HEK293 (cell line): ENCODE data around the gene IL17D.

Experiments
- CTCF ChIA-PET: fragments of 350-600 bp; formaldehyde crosslinking; extraction: SDS; loops from one replicate; lab custom pipeline; 2021; ENCODE audit warnings: antibody characterized with exemption; lab: Yijun Ruan, JAX
- POLR2A ChIA-PET: fragments of 300-600 bp; formaldehyde crosslinking; extraction: SDS; loops from one replicate; lab custom pipeline; 2020; ENCODE audit warnings: antibody characterized with exemption, inconsistent platforms; lab: Yijun Ruan, JAX
- H3K27ac ChIP-seq: fragments of 200-500 bp; sonication (Bioruptor generic); 2 replicates; pipeline ENCODE4 v1.5.1; 2014; ENCODE audit warnings: low read depth, low read length, control low read depth, inconsistent platforms; ENCODE audit errors: extremely low read depth
- H3K36me3 ChIP-seq, 2 experiments: fragments of 200-500 bp in 1 of 2; sonication (Bioruptor generic) in 1 of 2; 1 replicate in 1 of 2; 2 replicates in 1 of 2; pipeline ENCODE4 v1.5.1; 2014 to 2017; ENCODE audit warnings: inconsistent platforms in 2 of 2, low read length in 2 of 2; ENCODE audit not compliant: control insufficient read depth in 2 of 2, insufficient read depth in 1 of 2
- H3K4me1 ChIP-seq: fragments of 200-500 bp; sonication (Bioruptor generic); 2 replicates; pipeline ENCODE4 v1.5.1; 2014; ENCODE audit warnings: mild to moderate bottlenecking, low read length, inconsistent platforms; ENCODE audit not compliant: control insufficient read depth, insufficient read depth
- H3K4me3 ChIP-seq: 2 replicates; pipeline ENCODE4 v1.5.1; 2011; ENCODE audit warnings: low read depth, mild to moderate bottlenecking, control low read depth, low read length, moderate library complexity
- H3K9me3 ChIP-seq: fragments of 200-500 bp; sonication (Bioruptor generic); 2 replicates; pipeline ENCODE4 v1.5.1; 2014; ENCODE audit warnings: low read depth, low read length, inconsistent platforms; ENCODE audit not compliant: control insufficient read depth, insufficient read depth
- KLF1 ChIP-seq: fragments of 450-650 bp; formaldehyde crosslinking; IDR thresholded peaks from 2 replicates; pipeline ENCODE4 v1.5.1; 2016; ENCODE audit warnings: missing biosample characterization, missing genetic modification characterization
- KLF10 ChIP-seq: fragments of 450-650 bp; IDR thresholded peaks from 2 replicates; pipeline ENCODE4 v1.5.1; 2018; ENCODE audit warnings: missing biosample characterization, mild to moderate bottlenecking, missing genetic modification characterization
- SCRT2 ChIP-seq: fragments of 450-650 bp; formaldehyde crosslinking; IDR thresholded peaks from 2 replicates; pipeline ENCODE4 v1.5.1; 2016; ENCODE audit warnings: missing biosample characterization, missing genetic modification characterization
- ZIC2 ChIP-seq: fragments of 450-650 bp; formaldehyde crosslinking; IDR thresholded peaks from 2 replicates; pipeline ENCODE4 v1.5.1; 2016; ENCODE audit warnings: missing biosample characterization, missing genetic modification characterization
- ZNF266 ChIP-seq: fragments of 450-650 bp; formaldehyde crosslinking; IDR thresholded peaks from 2 replicates; pipeline ENCODE4 v1.5.1; 2016; ENCODE audit warnings: missing biosample characterization, missing genetic modification characterization, low read depth
- ZNF549 ChIP-seq: fragments of 450-650 bp; IDR thresholded peaks from 2 replicates; pipeline ENCODE4 v1.5.1; 2018; ENCODE audit warnings: missing biosample characterization, missing genetic modification characterization, mild to moderate bottlenecking, inconsistent platforms, moderate library complexity
- ZNF560 ChIP-seq: fragments of 450-650 bp; formaldehyde crosslinking; IDR thresholded peaks from 2 replicates; pipeline ENCODE4 v1.5.1; 2017; ENCODE audit warnings: missing biosample characterization, missing genetic modification characterization, borderline replicate concordance
- ZNF660 ChIP-seq: fragments of 450-650 bp; IDR thresholded peaks from 2 replicates; pipeline ENCODE4 v1.5.1; 2018; ENCODE audit warnings: missing biosample characterization, mild to moderate bottlenecking, missing genetic modification characterization
- ZNF776 ChIP-seq: fragments of 450-650 bp; formaldehyde crosslinking; IDR thresholded peaks from 2 replicates; pipeline ENCODE4 v1.5.0; 2017; ENCODE audit warnings: missing biosample characterization, missing genetic modification characterization, borderline replicate concordance
- TF ChIP-seq, protein P1 (sequence below): fragments of 450-650 bp; formaldehyde crosslinking; IDR thresholded peaks from 2 replicates; pipeline ENCODE4 v1.5.1; 2016; ENCODE audit warnings: missing biosample characterization, missing genetic modification characterization
- TF ChIP-seq, protein P2 (sequence below): fragments of 450-650 bp; formaldehyde crosslinking; conservative IDR thresholded peaks from 2 replicates; pipeline ENCODE4 v1.5.1; 2016; ENCODE audit warnings: low read depth, missing biosample characterization, missing genetic modification characterization
- TF ChIP-seq, protein P3 (sequence below): fragments of 450-650 bp; formaldehyde crosslinking; IDR thresholded peaks from 2 replicates; pipeline ENCODE4 v1.5.1; 2016; ENCODE audit warnings: missing biosample characterization, missing genetic modification characterization

Gene IL17D

DNA sequence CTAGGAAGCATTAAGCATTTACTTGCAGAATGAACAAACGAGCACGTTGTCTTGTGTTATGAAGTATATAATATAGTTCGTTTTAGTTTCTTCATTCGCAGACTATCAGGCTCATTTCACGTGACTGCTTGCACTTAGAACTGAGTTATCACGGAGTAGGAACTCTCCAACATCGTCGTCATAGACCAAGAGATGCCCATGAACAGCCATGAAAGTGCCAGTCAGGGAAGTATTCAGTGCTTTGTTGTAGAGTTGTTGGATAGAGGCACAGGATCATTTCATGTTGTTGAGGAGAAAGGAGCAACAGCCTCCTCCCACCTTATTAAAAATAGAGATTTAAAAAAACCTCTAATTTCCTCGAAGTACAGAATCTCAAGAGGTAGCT is 977 bp upstream of the IL17D start:
- POLR2A ChIA-PET = no interaction called here
- Histone ChIP-seq H3K4me1 (peaks cover 5% of the 10 kb centered on the region), H3K9me3 (no peaks in the 10 kb centered on the region), H3K36me3 (no peaks in the 10 kb centered on the region), H3K27ac (no peak overlapping the region; the same call in 1 of the 2 replicates), H3K4me3 (peak overlapping the region; percentile 50)
- CTCF ChIA-PET = interaction anchor here (0.7 to 1.0 kb wide), 2 partner anchors 20 to 117 kb away, joined by 3 to 4 read pairs; no protein-coding TSS in a partner anchor
- no peak for TF ChIP-seq ZNF266 (tag by site-specific recombination)
- TF ChIP-seq, protein P1, sequence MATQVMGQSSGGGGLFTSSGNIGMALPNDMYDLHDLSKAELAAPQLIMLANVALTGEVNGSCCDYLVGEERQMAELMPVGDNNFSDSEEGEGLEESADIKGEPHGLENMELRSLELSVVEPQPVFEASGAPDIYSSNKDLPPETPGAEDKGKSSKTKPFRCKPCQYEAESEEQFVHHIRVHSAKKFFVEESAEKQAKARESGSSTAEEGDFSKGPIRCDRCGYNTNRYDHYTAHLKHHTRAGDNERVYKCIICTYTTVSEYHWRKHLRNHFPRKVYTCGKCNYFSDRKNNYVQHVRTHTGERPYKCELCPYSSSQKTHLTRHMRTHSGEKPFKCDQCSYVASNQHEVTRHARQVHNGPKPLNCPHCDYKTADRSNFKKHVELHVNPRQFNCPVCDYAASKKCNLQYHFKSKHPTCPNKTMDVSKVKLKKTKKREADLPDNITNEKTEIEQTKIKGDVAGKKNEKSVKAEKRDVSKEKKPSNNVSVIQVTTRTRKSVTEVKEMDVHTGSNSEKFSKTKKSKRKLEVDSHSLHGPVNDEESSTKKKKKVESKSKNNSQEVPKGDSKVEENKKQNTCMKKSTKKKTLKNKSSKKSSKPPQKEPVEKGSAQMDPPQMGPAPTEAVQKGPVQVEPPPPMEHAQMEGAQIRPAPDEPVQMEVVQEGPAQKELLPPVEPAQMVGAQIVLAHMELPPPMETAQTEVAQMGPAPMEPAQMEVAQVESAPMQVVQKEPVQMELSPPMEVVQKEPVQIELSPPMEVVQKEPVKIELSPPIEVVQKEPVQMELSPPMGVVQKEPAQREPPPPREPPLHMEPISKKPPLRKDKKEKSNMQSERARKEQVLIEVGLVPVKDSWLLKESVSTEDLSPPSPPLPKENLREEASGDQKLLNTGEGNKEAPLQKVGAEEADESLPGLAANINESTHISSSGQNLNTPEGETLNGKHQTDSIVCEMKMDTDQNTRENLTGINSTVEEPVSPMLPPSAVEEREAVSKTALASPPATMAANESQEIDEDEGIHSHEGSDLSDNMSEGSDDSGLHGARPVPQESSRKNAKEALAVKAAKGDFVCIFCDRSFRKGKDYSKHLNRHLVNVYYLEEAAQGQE (tag by site-specific recombination) = peak; percentile 71

DNA sequence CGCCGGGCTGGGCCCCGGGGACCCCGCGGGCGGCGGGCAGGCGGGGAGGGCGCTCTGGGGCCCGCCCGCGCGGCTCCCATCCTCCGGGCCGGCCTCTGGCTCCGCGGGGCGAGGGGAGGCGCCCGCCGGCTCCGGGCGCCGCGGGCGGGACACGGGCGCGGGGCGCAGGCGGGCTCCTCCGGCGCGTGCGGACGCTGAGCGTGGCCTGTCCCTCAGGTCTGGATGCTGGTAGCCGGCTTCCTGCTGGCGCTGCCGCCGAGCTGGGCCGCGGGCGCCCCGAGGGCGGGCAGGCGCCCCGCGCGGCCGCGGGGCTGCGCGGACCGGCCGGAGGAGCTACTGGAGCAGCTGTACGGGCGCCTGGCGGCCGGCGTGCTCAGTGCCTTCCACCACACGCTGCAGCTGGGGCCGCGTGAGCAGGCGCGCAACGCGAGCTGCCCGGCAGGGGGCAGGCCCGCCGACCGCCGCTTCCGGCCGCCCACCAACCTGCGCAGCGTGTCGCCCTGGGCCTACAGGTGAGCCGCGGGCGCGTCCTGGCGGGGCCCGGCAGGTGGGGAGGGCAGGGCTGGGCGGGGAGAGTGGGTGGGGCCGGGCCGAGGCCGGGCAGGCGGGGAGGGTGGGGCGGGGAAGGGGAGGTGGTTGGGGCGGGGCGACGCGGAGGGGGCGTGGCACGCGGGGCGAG is 420 bp downstream of the IL17D start:
- CTCF ChIA-PET = interaction anchor here (0.7 to 1.1 kb wide), 2 partner anchors 124 to 518 kb away, joined by 3 to 5 read pairs; no protein-coding TSS in a partner anchor
- 0 out of 2 replicates have a peak, but pooled peaks have one; percentile 22 for TF ChIP-seq ZNF660 (tag by site-specific recombination)
- peak; percentile 39; the same call in 1 of the 2 replicates for TF ChIP-seq KLF10
- TF ChIP-seq, protein P2, sequence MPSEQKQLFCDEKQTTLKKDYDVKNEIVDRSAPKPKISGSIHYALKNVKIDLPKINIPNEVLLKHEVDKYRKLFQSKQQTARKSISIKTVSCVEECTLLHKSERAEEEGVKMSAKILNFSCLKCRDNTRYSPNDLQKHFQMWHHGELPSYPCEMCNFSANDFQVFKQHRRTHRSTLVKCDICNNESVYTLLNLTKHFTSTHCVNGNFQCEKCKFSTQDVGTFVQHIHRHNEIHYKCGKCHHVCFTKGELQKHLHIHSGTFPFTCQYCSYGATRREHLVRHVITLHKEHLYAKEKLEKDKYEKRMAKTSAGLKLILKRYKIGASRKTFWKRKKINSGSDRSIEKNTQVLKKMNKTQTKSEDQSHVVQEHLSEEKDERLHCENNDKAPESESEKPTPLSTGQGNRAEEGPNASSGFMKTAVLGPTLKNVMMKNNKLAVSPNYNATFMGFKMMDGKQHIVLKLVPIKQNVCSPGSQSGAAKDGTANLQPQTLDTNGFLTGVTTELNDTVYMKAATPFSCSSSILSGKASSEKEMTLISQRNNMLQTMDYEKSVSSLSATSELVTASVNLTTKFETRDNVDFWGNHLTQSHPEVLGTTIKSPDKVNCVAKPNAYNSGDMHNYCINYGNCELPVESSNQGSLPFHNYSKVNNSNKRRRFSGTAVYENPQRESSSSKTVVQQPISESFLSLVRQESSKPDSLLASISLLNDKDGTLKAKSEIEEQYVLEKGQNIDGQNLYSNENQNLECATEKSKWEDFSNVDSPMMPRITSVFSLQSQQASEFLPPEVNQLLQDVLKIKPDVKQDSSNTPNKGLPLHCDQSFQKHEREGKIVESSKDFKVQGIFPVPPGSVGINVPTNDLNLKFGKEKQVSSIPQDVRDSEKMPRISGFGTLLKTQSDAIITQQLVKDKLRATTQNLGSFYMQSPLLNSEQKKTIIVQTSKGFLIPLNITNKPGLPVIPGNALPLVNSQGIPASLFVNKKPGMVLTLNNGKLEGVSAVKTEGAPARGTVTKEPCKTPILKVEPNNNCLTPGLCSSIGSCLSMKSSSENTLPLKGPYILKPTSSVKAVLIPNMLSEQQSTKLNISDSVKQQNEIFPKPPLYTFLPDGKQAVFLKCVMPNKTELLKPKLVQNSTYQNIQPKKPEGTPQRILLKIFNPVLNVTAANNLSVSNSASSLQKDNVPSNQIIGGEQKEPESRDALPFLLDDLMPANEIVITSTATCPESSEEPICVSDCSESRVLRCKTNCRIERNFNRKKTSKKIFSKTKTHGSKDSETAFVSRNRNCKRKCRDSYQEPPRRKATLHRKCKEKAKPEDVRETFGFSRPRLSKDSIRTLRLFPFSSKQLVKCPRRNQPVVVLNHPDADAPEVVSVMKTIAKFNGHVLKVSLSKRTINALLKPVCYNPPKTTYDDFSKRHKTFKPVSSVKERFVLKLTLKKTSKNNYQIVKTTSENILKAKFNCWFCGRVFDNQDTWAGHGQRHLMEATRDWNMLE (tag by site-specific recombination) = no peak
- Histone ChIP-seq H3K4me3 (peak overlapping the region; percentile 36), H3K36me3 (no peaks in the 10 kb centered on the region), H3K9me3 (no peaks in the 10 kb centered on the region), H3K4me1 (peaks cover 5% of the 10 kb centered on the region), H3K27ac (peak overlapping the region; percentile 84; the same call in 1 of the 2 replicates)
- POLR2A ChIA-PET = no interaction called here

DNA sequence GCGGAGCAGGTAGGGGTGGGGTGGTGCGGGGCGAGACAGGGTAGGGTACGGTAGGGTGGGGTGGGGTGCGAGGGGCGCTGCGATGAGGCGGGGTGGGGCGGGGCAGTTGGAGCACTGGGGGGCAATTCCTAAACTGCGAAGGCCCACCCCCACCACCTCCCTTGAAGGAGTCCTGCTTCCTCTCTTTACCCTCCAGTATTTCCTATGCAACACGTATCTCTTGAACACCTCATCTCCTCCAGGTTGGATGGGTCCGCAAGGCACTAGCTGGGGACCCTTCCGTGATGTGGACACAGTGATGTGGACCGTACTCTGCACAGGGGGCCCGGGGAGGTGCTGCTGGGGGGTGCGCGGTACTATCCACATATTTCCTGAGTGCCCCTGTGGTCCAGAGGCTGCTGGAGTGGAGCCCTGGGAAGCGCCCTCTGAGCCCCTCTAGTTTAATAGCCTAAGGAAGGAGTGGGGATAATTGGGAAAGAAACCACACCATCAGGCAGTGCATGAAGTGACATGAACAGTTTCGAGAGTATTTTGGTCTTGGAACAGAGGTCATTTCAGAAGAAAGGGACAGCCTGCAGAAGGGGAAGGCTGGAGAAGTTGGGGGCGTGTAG is 1.1 kb downstream of the IL17D start:
- H3K4me1 ChIP-seq = peaks cover 5% of the 10 kb centered on the region
- no peaks in the 10 kb centered on the region for H3K36me3 ChIP-seq
- CTCF ChIA-PET = interaction anchor here (1.1 kb wide), 1 partner anchor 124 kb away, joined by 5 read pairs; no protein-coding TSS in a partner anchor
- POLR2A ChIA-PET = no interaction called here
- H3K27ac ChIP-seq = no peak overlapping the region
- H3K9me3 ChIP-seq = no peaks in the 10 kb centered on the region
- H3K4me3 ChIP-seq = no peak overlapping the region
- TF ChIP-seq SCRT2 (tag by site-specific recombination) (0 out of 2 replicates have a peak, but pooled peaks have one; percentile 31), ZNF560 (tag by site-specific recombination) (no peak), KLF1 (tag by site-specific recombination) (no peak), ZNF776 (tag by site-specific recombination) (no peak), ZIC2 (tag by site-specific recombination) (peak; percentile 68), ZNF549 (tag by site-specific recombination) (no peak)
- TF ChIP-seq, protein P3, sequence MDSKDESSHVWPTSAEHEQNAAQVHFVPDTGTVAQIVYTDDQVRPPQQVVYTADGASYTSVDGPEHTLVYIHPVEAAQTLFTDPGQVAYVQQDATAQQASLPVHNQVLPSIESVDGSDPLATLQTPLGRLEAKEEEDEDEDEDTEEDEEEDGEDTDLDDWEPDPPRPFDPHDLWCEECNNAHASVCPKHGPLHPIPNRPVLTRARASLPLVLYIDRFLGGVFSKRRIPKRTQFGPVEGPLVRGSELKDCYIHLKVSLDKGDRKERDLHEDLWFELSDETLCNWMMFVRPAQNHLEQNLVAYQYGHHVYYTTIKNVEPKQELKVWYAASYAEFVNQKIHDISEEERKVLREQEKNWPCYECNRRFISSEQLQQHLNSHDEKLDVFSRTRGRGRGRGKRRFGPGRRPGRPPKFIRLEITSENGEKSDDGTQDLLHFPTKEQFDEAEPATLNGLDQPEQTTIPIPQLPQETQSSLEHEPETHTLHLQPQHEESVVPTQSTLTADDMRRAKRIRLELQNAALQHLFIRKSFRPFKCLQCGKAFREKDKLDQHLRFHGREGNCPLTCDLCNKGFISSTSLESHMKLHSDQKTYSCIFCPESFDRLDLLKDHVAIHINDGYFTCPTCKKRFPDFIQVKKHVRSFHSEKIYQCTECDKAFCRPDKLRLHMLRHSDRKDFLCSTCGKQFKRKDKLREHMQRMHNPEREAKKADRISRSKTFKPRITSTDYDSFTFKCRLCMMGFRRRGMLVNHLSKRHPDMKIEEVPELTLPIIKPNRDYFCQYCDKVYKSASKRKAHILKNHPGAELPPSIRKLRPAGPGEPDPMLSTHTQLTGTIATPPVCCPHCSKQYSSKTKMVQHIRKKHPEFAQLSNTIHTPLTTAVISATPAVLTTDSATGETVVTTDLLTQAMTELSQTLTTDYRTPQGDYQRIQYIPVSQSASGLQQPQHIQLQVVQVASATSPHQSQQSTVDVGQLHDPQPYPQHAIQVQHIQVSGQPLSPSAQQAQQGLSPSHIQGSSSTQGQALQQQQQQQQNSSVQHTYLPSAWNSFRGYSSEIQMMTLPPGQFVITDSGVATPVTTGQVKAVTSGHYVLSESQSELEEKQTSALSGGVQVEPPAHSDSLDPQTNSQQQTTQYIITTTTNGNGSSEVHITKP = 0 out of 2 replicates have a peak, but pooled peaks have one; percentile 9
